EH (cell line): ENCODE data around the gene COA7.
"Not testable (repeated sequence)": the region's sequence is repeated elsewhere in the genome, so short reads cannot be mapped to it uniquely, and the experiment has no call there.

ENCODE experiments used
- DNase-seq: peaks from one replicate; pipeline ENCODE4 v3.0.0-alpha.2; 2015; ENCODE audit warnings: low read depth

Gene COA7

GRCh38 chr1:52706136-52706670 lies 8.1 kb upstream of the COA7 start:
- no peak for DNase-seq

GRCh38 chr1:52702886-52703787 lies 5.0 kb upstream of the COA7 start:
- DNase-seq, result peak; percentile 91

- DNase-seq, result no peak
These were observed 2.5 kb downstream of the COA7 start for GRCh38 chr1:52695627-52696026.

GRCh38 chr1:52693843-52694242 lies 4.3 kb downstream of the COA7 start:
- DNase-seq, result no peak

- not testable (repeated sequence) for DNase-seq
These were observed 4.8 kb downstream of the COA7 start for GRCh38 chr1:52693351-52693750.

GRCh38 chr1:52692697-52693096 lies 5.5 kb downstream of the COA7 start:
- DNase-seq, result no peak

- no peak for DNase-seq
These were observed 6.3 kb downstream of the COA7 start for GRCh38 chr1:52691821-52692220.

- no peak for DNase-seq
These were observed 11.3 kb downstream of the COA7 start for GRCh38 chr1:52686830-52687229.

GRCh38 chr1:52686261-52686751 lies 11.8 kb downstream of the COA7 start:
- DNase-seq, result peak; percentile 73

- no peak for DNase-seq
These were observed 13.6 kb downstream of the COA7 start for GRCh38 chr1:52684545-52684944.

GRCh38 chr1:52683367-52683940 lies 14.7 kb downstream of the COA7 start:
- no peak for DNase-seq

GRCh38 chr1:52681136-52681535 lies 17.0 kb downstream of the COA7 start:
- no peak for DNase-seq

- DNase-seq, result no peak
These were observed 17.8 kb downstream of the COA7 start for GRCh38 chr1:52680353-52680752.

GRCh38 chr1:52679498-52679897 lies 18.6 kb downstream of the COA7 start:
- DNase-seq, result no peak

GRCh38 chr1:52679048-52679447 lies 19.1 kb downstream of the COA7 start:
- DNase-seq, result no peak

GRCh38 chr1:52677076-52677806 lies 20.9 kb downstream of the COA7 start:
- DNase-seq, result peak; percentile 33

GRCh38 chr1:52676249-52676903 lies 21.8 kb downstream of the COA7 start:
- no peak for DNase-seq

GRCh38 chr1:52674497-52675384 lies 23.4 kb downstream of the COA7 start:
- no peak for DNase-seq

- no peak for DNase-seq
These were observed 24.6 kb downstream of the COA7 start for GRCh38 chr1:52673513-52673912.

- DNase-seq, result no peak
These were observed 25.2 kb downstream of the COA7 start for GRCh38 chr1:52672946-52673345.

- DNase-seq, result no peak
These were observed 27.5 kb downstream of the COA7 start for GRCh38 chr1:52670604-52671003.
